T-helper 1 cell (primary cell): ENCODE measurements around the gene COP1.
"Not testable (repeated sequence)": the region's sequence is repeated elsewhere in the genome, so short reads cannot be mapped to it uniquely, and the experiment has no call there.

Source experiments
- DNase-seq, 5 donors: peaks; one replicate each; pipeline ENCODE4 v3.0.0-alpha.2; 2012 to 2020
- total RNA-seq, 4 donors: gene quantifications; one replicate each; lab custom pipeline; 2026; lab: John Stamatoyannopoulos, UW

Gene COP1
- 58.2 to 86.5 (median 73.8) reads per million in 4 donors for total RNA-seq

DNA sequence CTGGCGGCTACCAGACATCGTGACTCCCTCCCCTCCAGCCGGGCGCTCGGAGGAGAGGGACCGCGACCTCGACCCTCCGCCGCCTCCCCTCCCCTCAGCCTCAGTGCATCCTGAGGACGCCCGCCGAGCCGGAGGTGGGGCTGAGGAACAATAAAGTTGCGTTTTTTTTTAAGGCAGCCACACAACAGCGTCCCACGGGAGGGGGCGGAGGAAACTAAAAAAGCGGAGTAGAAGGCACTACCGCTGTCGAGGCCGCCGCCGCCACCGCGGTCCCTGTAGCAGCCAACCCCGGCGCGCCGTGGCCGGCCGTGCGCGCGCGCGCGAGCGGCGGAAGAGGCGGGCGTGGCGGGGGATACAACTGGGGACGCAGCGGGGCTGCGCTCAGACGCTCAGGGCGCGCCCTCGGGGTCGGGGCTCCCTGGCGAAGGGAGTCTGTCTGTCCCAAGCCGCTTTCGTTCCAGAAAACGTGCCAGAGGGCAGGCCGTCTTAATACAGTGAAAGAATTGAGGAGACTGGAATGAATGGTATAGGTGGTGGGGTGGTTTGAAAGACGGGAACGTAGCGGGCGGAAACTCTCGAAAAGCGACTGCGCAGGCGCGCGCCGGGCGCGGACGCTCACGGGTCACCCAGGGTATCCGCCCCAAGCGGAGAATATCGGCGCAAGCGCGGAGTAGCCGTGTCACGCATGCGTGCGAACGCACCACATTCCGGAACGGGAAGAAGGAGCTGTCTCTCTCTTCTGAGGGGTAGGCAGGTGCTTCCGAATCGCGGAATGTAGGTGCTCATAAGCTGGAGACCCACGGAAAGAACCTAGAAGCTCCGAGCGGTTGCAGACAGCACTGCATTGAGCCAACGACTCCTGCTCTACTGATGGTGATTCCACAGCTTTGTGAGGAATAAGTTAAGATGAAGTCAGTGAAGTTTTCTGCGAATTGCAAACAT, at the start of gene COP1:
TSS of gene COP1 (minus strand) at position 326 of the 942 bp plus-strand sequence. CDS start at position 18, 308 bp downstream.
- peak; percentile 94 to 97 (median 96) for DNase-seq

DNA sequence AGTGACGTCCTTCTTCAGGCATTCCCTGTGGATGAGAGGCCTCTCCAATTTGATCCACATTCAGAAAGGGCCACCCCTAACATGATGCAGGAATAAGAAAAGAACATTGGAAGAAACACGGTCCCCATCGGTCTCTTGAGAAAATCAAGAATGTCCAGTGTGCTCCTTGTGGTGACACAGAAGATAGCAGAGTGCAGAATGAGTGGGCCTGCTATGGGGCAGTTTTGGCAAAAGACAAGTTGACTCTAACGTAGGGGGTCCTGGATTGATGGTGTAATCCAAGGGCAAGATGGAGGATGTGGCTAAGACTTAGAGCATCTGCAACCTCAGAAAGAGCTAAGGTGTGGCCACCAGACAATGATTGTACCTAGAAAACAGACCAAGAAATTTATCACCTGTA, 45.1 kb upstream of the COP1 start:
- no peak for DNase-seq

- no peak for DNase-seq
Measured at GRCh38 chr1:176244851-176245250, 37.8 kb upstream of the COP1 start.

GRCh38 chr1:176243746-176244145, 36.7 kb upstream of the COP1 start:
- DNase-seq, result no peak

GRCh38 chr1:176241385-176242015, 34.4 kb upstream of the COP1 start:
- peak in 1 of 5 donors; percentile 16 for DNase-seq

GRCh38 chr1:176233657-176234056, 26.6 kb upstream of the COP1 start:
- not testable (repeated sequence) for DNase-seq

DNA sequence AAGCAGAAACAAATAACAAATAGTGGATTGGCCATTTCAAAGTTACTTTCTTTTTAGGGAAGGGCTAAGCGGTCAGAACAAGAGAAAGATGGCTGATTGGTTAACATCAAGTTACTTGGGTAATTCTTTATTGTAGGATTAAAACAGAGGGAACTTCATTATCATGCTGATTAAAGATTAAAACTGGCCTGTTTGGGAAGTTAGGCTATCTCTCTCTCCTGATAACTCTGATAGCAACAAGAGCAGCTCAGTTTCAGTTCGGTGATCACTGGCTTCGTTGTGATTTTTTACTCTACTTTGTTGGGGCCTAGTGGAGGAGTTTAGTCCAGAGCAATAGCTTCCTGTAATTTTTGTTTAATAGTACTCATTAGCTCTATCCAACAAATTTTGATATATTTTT, 20.5 kb upstream of the COP1 start:
- no peak for DNase-seq

DNA sequence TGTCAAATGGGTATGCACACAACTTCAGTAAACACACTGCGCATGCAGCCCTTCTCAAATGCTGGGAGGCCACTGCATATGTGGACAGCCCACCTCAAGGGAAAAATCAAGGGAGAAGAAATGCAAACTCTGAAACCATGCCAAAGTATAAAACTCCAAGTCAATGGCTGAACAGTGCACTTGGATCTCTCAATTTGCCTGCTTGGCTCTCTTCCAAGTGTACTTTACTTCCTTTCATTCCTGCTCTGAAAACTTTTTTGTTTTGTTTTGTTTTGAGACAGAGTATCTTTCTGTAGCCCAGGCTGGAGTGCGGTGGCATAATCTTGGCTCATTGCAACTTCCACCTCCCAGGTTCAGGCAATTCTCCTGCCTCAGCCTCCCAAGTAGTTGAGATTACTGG, 18.8 kb upstream of the COP1 start:
- no peak for DNase-seq

DNA sequence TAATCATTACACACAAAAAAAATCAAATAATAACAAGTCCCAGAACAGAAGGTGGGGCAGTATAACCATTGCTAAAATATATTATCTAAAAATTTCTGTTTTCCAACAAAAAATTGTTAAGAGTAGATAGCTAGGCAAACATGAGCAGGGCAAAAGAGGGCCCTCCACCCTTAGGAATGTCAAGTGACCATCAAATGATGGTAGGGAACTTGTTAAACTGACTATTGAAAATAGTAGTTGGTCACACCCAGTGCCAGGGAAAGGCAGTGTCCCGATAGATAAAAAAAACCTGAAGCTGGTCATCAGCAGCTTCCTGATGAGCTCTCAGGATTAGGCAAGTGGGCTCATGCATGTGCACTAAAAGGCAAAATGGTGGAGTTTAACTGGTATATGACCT, 18.4 kb upstream of the COP1 start:
- no peak for DNase-seq

- no peak for DNase-seq
Measured at GRCh38 chr1:176222196-176222595, 15.1 kb upstream of the COP1 start.

DNA sequence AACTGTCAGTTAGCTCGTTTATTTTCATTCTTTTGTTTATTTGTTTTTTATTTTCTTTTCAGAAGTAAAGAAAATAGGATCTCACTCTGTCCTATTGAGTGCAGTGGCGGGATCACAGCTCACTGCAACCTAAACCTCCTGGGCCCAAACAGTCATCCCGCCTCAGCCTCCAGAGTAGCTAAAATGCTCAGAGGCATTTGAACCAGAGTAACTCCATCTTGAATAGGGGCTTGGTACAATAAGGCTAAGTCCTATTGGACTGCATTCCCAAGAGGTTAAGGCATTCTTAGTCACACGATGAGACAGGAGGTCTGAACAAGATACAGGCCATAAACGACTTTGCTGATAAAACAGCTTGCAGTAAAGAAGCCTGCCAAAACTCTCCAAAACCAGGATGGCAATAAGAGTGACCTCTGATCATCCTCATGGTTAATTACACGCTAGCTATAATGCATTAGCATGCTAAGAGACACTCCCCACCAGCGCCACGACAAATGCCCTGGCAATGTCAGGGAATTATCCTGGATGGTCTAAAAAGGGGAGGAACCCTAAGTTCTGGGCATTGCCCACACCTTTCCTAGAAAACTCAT, 13.1 kb upstream of the COP1 start:
- no peak for DNase-seq

DNA sequence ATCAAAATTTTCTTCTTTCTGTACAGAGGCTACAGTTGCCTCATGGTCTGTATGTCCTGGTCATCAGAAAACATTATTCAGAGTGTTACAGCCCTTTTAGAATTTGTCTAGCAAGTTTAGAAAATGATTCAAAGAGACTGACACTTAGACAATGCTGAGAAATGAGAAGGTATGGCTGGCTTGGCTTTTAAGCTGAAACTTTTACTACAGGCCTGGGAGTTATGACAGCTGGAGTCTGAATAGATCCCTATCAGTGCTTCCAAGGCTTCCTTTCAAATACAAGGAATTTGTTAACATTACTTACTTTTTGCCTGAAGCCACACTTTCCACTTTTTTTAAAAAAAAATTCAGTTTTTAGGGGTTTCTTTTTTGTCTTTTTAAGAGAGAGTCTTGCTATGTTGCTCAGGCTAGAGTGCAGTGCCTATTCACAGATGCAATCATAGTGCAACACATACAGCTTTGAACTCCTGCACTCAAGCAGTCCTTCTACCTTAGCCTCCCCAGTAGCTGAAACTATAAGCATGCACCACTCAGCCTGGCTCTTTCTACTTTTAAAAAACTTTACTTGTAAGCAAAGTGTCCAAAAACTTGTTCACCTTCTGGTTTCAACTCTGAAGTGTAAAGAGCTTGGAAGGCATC, 10.5 kb upstream of the COP1 start:
- DNase-seq, result no peak

- no peak for DNase-seq
Measured at GRCh38 chr1:176216031-176216430, 8.9 kb upstream of the COP1 start.

GRCh38 chr1:176211396-176212165, 4.5 kb upstream of the COP1 start:
- DNase-seq, result no peak

- no peak for DNase-seq
Measured at GRCh38 chr1:176208034-176208433, 948 bp upstream of the COP1 start.

DNA sequence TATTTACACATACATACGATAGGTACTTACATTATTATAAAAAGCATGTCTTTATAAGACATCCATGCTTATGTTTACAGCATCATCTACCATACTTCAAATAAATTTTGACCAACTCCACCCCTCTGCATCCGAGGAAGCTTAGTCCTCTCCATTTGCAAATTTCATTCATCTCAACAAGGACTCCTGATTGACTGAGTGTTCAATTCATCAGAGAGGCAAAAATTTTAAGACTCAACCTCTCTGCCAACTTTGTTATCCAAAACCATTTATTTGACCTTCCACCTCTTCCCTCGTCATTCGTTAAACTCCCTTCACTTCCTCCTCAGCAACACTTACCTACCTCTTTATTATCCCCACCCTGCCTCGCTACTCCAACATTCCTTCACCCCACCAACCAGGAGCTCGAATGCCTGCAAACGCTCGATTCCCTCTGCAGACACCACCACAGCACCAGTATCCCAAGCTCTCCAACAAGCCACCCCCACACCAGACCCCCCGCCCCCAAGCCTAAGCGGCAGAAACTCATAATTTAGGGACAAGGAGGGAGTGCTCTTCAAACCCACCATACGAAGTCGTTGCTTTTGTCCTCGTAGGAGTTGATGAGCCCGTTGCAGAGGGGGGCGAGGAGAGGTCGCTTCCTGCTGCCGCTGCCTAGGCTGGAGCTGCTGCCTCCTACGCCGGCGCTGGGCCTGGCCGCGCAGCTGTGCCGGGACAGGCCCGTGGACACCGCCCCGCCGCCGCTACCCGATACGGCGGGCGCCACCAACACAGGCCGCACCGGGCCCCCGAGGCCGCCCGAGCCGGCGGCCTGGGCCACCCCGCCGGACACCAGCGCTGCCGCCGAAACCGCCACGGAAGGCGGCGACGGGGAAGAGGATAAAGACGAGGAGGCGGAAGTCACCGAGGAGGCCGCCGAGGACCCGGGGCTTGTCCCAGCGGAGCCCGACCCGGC, 803 bp downstream of the COP1 start:
- peak; percentile 6 to 43 (median 12) for DNase-seq

DNA sequence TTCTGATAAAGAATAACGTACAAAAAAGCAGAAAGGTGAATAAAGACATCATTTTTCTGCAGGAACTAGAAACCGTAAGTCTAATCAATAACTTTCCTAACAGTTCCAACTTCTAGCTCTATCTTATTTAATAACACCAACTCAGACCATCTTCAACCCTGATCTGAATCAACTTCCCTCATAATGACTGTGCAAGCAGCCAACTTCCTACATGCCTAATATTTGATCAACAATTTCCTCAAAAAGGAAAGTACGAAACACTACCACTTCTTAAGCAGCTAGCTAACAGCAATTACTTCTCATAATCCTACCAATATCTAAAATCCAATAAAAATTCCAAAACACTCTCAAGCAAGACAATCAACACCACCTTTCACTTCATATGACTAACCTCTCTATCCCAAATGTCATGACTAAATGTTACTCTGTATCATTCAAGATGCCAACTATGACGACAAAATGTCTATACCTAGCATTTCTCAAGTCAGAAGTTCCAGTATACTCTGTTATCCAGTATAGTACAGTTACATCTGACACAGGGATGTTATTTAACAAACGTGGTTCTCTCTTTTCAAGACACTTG, 1.7 kb downstream of the COP1 start:
- peak in 1 of 5 donors; percentile 29 for DNase-seq

DNA sequence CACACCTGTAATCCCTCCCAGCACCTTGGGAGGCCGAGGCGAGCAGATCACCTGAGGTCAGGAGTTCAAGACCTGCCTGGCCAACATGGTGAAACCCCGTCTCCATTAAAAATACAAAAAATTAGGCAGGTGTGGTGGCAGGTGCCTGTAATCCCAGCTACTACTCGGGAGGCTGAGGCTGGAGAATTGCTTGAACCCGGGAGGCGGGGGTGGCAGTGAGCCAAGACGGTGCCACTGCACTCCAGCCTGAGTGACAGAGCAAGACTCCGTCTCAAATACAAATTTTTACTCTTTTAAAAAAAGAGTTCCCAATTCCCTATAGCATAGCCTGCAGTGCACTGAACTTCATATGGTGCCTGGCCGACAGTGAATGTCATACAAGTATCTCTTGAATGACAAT, 2.4 kb downstream of the COP1 start:
- DNase-seq, result not testable (repeated sequence)

- DNase-seq, result no peak
Measured at GRCh38 chr1:176203735-176204134, 3.4 kb downstream of the COP1 start.

- DNase-seq, result no peak
Measured at GRCh38 chr1:176201568-176201967, 5.5 kb downstream of the COP1 start.

DNA sequence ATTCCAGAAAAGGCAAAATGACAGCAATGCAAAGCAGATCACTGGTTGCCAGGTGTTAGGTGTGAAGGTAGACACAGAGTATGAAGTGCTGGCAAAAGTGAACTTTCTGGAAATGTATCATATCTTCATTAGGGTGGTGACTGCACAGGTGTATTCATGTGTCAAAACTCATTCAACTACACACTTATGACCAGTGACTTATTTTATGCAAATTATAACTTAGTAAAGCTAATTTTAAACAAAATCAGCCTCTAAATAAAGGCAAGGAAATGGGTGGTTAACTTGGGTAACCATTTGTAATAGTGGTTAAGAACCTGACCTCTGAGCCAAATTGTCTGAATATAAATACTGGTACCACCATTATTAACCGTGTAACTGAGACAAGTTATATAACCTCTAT, 7.4 kb downstream of the COP1 start:
- DNase-seq, result no peak
